ENCODE measurements around the gene NMU.

GRCh38 chr4:55633903-55634302 is 2.2 kb downstream of the NMU start:
- TF ChIP-seq POLR2A (IDR thresholded peaks at IDR 0.05; ENCODE audit: low read length), result no peak
- TF ChIP-seq GATA1 (IDR thresholded peaks at IDR 0.05; ENCODE audit: low read depth, low read length), result no peak

All from erythroblast (primary cell).